HepG2 (cell line): Measurements from ENCODE around the gene FAS. TPM values are rescaled to one million over a fixed set of nuclear protein-coding genes. Genes with fewer than 3 reads are reported as not detected.

Source experiments
- ATAC-seq: fragments of 200-7000 bp; cut with Tn5 transposase; 3 replicates; pipeline ENCODE4 v1.9.1; 2020; ENCODE audit warnings: mild to moderate bottlenecking, moderate library complexity
- BruUV-seq: library from RNA; stranded (reverse); fragments of 400-500 nt; replicated peaks from 2 replicates; lab custom pipeline; 2021; lab: Mats Ljungman, UMichigan
- CTCF ChIA-PET: fragments of 300-600 bp; formaldehyde crosslinking; extraction: SDS; loops from one replicate; lab custom pipeline; 2021; ENCODE audit warnings: low total read pairs, inconsistent platforms, low intra/inter-chr PET ratio; lab: Yijun Ruan, JAX
- POLR2A ChIA-PET: fragments of 350-600 bp; sonication (Branson Sonifier 250); formaldehyde crosslinking; loops from one replicate; lab custom pipeline; 2020; ENCODE audit warnings: antibody characterized with exemption, inconsistent platforms; lab: Yijun Ruan, JAX
- DNase-seq: peaks from one replicate; pipeline ENCODE4 v3.0.0-alpha.2; 2015; ENCODE audit warnings: low spot score
- FAIRE-seq: peaks from 3 replicates; lab custom pipeline; 2011; peaks lifted over from hg19 to GRCh38; lab: Jason Lieb, UNC
- H2AFZ ChIP-seq: one replicate; pipeline ENCODE4 v1.6.1; 2011; ENCODE audit warnings: low read length, inconsistent platforms
- H3K27ac ChIP-seq: fragments of 300-600 bp; 3 replicates; pipeline ENCODE4 v1.8.0; 2011; ENCODE audit warnings: mixed run types, mild to moderate bottlenecking, mixed read lengths, low read length, inconsistent platforms; ENCODE audit not compliant: insufficient read depth; ENCODE audit errors: extremely low read length
- H3K27me3 ChIP-seq, 2 experiments: fragments of 200-600 bp in 1 of 2; 2 replicates in 1 of 2; 3 replicates in 1 of 2; pipeline versions ENCODE4 v1.6.0 to v1.8.0; 2011; ENCODE audit warnings: low read length in 2 of 2, mild to moderate bottlenecking in 2 of 2, moderate library complexity in 2 of 2, inconsistent platforms in 1 of 2; ENCODE audit not compliant: insufficient read depth in 2 of 2, control insufficient read depth in 1 of 2
- H3K36me3 ChIP-seq, 2 experiments: fragments of 200-600 bp in 1 of 2; replicated peaks in 1 of 2; 2 replicates in 1 of 2; 3 replicates in 1 of 2; pipeline versions ENCODE4 v1.5.1 to v1.8.0; 2011; ENCODE audit warnings: low read length in 2 of 2, inconsistent platforms in 1 of 2; ENCODE audit not compliant: insufficient read depth in 2 of 2, control insufficient read depth in 1 of 2
- H3K4me1 ChIP-seq: 2 replicates; pipeline ENCODE4 v1.5.1; 2012; ENCODE audit warnings: low read length, inconsistent platforms; ENCODE audit not compliant: insufficient read depth
- H3K4me2 ChIP-seq: 2 replicates; pipeline ENCODE4 v1.6.0; 2011; ENCODE audit warnings: low read depth, low read length, inconsistent platforms
- H3K4me3 ChIP-seq, 3 experiments: fragments of 200-600 bp in 1 of 3; sonication (generic), shearing (Covaris generic) in 1 of 3; replicated peaks in 1 of 3; 2 replicates each; pipeline ENCODE4 v1.5.1; 2011 to 2016; ENCODE audit warnings: low read length in 3 of 3, inconsistent platforms in 2 of 3, low read depth in 2 of 3, mild to moderate bottlenecking in 2 of 3, control low read depth in 1 of 3, mixed read lengths in 1 of 3; ENCODE audit not compliant: insufficient read depth in 1 of 3
- H3K79me2 ChIP-seq: one replicate; pipeline ENCODE4 v1.6.1; 2011; ENCODE audit warnings: low read length, inconsistent platforms; ENCODE audit not compliant: insufficient read depth
- H3K9ac ChIP-seq: 2 replicates; pipeline ENCODE4 v1.6.0; 2011; ENCODE audit warnings: mild to moderate bottlenecking, low read depth, low read length, inconsistent platforms; ENCODE audit not compliant: insufficient read depth
- H3K9me3 ChIP-seq: 2 replicates; pipeline ENCODE4 v1.5.1; 2012; ENCODE audit warnings: mild to moderate bottlenecking, low read length
- H4K20me1 ChIP-seq: 2 replicates; pipeline ENCODE4 v1.6.0; 2011; ENCODE audit warnings: inconsistent platforms, mild to moderate bottlenecking, low read length, moderate library complexity; ENCODE audit not compliant: insufficient read depth
- CEBPZ ChIP-seq: IDR thresholded peaks from 2 replicates; pipeline ENCODE4 v1.6.1; 2012; ENCODE audit warnings: low read length, improper control_type of control experiment
- HBP1 ChIP-seq: IDR thresholded peaks from 2 replicates; pipeline ENCODE4 v1.6.1; 2016; ENCODE audit warnings: low read depth, control low read depth
- RERE ChIP-seq: IDR thresholded peaks from 2 replicates; pipeline ENCODE4 v1.6.1; 2016; ENCODE audit warnings: low read depth, missing genetic modification reagents, missing compliant biosample characterization
- ZBTB40 ChIP-seq, 2 experiments: fragments of 450-650 bp in 1 of 2; sonication (generic) in 1 of 2; formaldehyde crosslinking in 1 of 2; IDR thresholded peaks; 2 replicates each; pipeline versions ENCODE4 v1.6.1 to v1.8.0; 2016 to 2022; ENCODE audit warnings: antibody characterized with exemption in 1 of 2, mild to moderate bottlenecking in 1 of 2, missing genetic modification reagents in 1 of 2
- in situ Hi-C: cut with HindIII; loops from 2 replicates; pipeline ENCODE4 v1.10.0; 2017; ENCODE audit warnings: low pct_unique_long_range_greater_than_20kb; ENCODE audit not compliant: extremely low pct_ligation_motif_present
- intact Hi-C: fragments of 100-400 bp; cut with micrococcal nuclease; formaldehyde crosslinking; loops from one replicate; pipeline ENCODE4 v1.10.0; 2022; ENCODE audit not compliant: unreplicated experiment
- polyA plus RNA-seq, 8 experiments: library from polyadenylated mRNA; depleted of rRNA in 3 of 8; stranded (reverse) in 7 of 8; unstranded in 1 of 8; fragments of >200 nt; fragmentation: Illumina TruSeq in 4 of 8; extraction: Trizol in 4 of 8; gene quantifications; 2 replicates each; pipeline versions ENCODE4 v1.2.1 to v1.2.3, GENCODE V29; 2011 to 2016; ENCODE audit warnings: low read depth in 4 of 8, missing spikeins in 1 of 8, mixed read lengths in 1 of 8; ENCODE audit not compliant: insufficient read depth in 1 of 8
- total RNA-seq, 5 experiments: library from RNA; depleted of rRNA; stranded (reverse); fragments of >200 nt; fragmentation: Illumina TruSeq; extraction: Trizol; gene quantifications; 2 replicates each; pipeline ENCODE4 v1.2.3, GENCODE V29; 2016; ENCODE audit warnings: low read depth in 1 of 5

The FAS gene
- total and polyA plus RNA-seq, 2 of the 13 experiments (the other 11 are each of a cell fraction or from before 2014, with no cell fraction given) = 5.9 to 17.9 TPM

- Histone ChIP-seq H3K4me1 (peaks cover 3% of the 10 kb centered on the region), H2AFZ (no peak overlapping the region), H3K4me3 (no peak overlapping the region), H3K4me2 (no peak overlapping the region), H4K20me1 (no peaks in the 10 kb centered on the region), H3K79me2 (no peaks in the 10 kb centered on the region), H3K9ac (no peak overlapping the region), H3K9me3 (no peaks in the 10 kb centered on the region), H3K27me3 (no peaks in the 10 kb centered on the region), H3K27ac (no peak overlapping the region), H3K36me3 (no peaks in the 10 kb centered on the region)
- DNase-seq (no peak), ATAC-seq (no peak), FAIRE-seq (no peak)
- ChIA-PET POLR2A (no interaction called here), CTCF (no interaction called here)
- BruUV-seq = no TSS peak
- intact Hi-C loops = no loop called here
- in situ Hi-C loops = no loop called here
- TF ChIP-seq RERE (CRISPR knock-in tag) (no peak), HBP1 (CRISPR knock-in tag) (no peak), ZBTB40 (IDR thresholded peaks at IDR 0.05) (no peak), ZBTB40 (CRISPR knock-in tag; IDR thresholded peaks at IDR 0.05) (no peak), CEBPZ (no peak)
Measured at GRCh38 chr10:88961266-88961665, 29.3 kb upstream of the FAS start.
